CD4-positive, alpha-beta memory T cell (primary cell): Measurements from ENCODE around the gene POLR2J. TPM values are rescaled to one million over a fixed set of nuclear protein-coding genes. Genes with fewer than 3 reads are reported as not detected.
"Not testable (repeated sequence)": the region's sequence is repeated elsewhere in the genome, so short reads cannot be mapped to it uniquely, and the experiment has no call there.

Experiments used
- CTCF ChIA-PET: fragments of 350-600 bp; sonication (Branson Sonifier 250); formaldehyde crosslinking; loops from one replicate; lab custom pipeline; 2021; ENCODE audit warnings: inconsistent platforms; ENCODE audit not compliant: partially characterized antibody; lab: Charles Lee
- POLR2A ChIA-PET: fragments of 350-600 bp; sonication (Branson Sonifier 250); formaldehyde crosslinking; loops from one replicate; lab custom pipeline; 2021; ENCODE audit not compliant: partially characterized antibody; lab: Charles Lee
- DNase-seq, 5 donors: peaks; one replicate each; pipeline versions ENCODE4 v3.0.0 to v3.0.0-alpha.2; 2020 to 2022; ENCODE audit warnings: mixed read lengths in 1 of 5
- H3K27ac ChIP-seq: one replicate; pipeline ENCODE4 v1.7.0; 2013; ENCODE audit warnings: low read depth, low read length
- H3K27me3 ChIP-seq: 2 replicates; pipeline ENCODE4 v1.7.0; 2013; ENCODE audit warnings: mild to moderate bottlenecking, low read length, moderate library complexity; ENCODE audit not compliant: insufficient read depth
- H3K36me3 ChIP-seq: 2 replicates; pipeline ENCODE4 v1.7.0; 2013; ENCODE audit warnings: mild to moderate bottlenecking, low read length, moderate library complexity; ENCODE audit not compliant: insufficient read depth
- H3K4me1 ChIP-seq: 2 replicates; pipeline ENCODE4 v1.7.0; 2013; ENCODE audit warnings: mild to moderate bottlenecking, low read length, moderate library complexity; ENCODE audit not compliant: insufficient read depth
- H3K4me3 ChIP-seq, 2 donors: one replicate each; pipeline ENCODE4 v1.7.0; 2013; ENCODE audit warnings: low read length in 2 of 2, mild to moderate bottlenecking in 1 of 2
- H3K9me3 ChIP-seq, 2 donors: one replicate each; pipeline ENCODE4 v1.7.0; 2013; ENCODE audit warnings: low read length in 2 of 2, control low read depth in 1 of 2; ENCODE audit not compliant: control insufficient read depth in 1 of 2
- H3K27ac Mint-ChIP-seq, 7 donors: one replicate each; pipeline ENCODE4 v1.8.0; 2020 to 2021; ENCODE audit warnings: mixed read lengths in 7 of 7, mild to moderate bottlenecking in 6 of 7, inconsistent platforms in 3 of 7, moderate library complexity in 3 of 7
- H3K27me3 Mint-ChIP-seq, 2 donors: one replicate each; pipeline ENCODE4 v1.8.0; 2020 to 2021; ENCODE audit warnings: mixed read lengths in 2 of 2
- H3K36me3 Mint-ChIP-seq, 2 donors: one replicate each; pipeline ENCODE4 v1.8.0; 2020 to 2021; ENCODE audit warnings: mixed read lengths in 2 of 2, inconsistent platforms in 1 of 2, mild to moderate bottlenecking in 1 of 2
- H3K4me1 Mint-ChIP-seq, 4 donors: one replicate each; pipeline ENCODE4 v1.8.0; 2020 to 2021; ENCODE audit warnings: mixed read lengths in 4 of 4, mild to moderate bottlenecking in 1 of 4
- H3K4me3 Mint-ChIP-seq, 8 donors: one replicate each; pipeline ENCODE4 v1.8.0; 2020 to 2021; ENCODE audit warnings: mixed read lengths in 8 of 8, mild to moderate bottlenecking in 7 of 8, moderate library complexity in 6 of 8, inconsistent platforms in 3 of 8
- H3K9me3 Mint-ChIP-seq, 8 donors: one replicate each; pipeline ENCODE4 v1.8.0; 2020 to 2021; ENCODE audit warnings: mixed read lengths in 8 of 8, mild to moderate bottlenecking in 5 of 8, inconsistent platforms in 3 of 8, moderate library complexity in 1 of 8
- intact Hi-C: fragments of 100-400 bp; cut with micrococcal nuclease; formaldehyde crosslinking; loops from one replicate; pipeline ENCODE4 v1.15.1; 2023
- polyA plus RNA-seq, 2 donors: library from polyadenylated mRNA; unstranded; fragments of 300-500 nt; fragmentation: Illumina TruSeq; gene quantifications; one replicate each; pipeline ENCODE4 v1.2.3, GENCODE V29; 2021
- total RNA-seq, 2 experiments: library from RNA; stranded (reverse); gene quantifications; one replicate each; pipeline ENCODE4 v1.2.3, GENCODE V29; 2021

POLR2J gene
- total and polyA plus RNA-seq, 4 experiments from 2014 or later: 35.8 to 126 (median 80.3) TPM

- H3K27ac Mint-ChIP-seq: peak overlapping the region in 3 of 7 donors; percentile 65 to 85 (median 73)
- H3K9me3 Mint-ChIP-seq: no peaks in the 10 kb centered on the region
- peaks cover 6 to 35% (median 15%) of the 10 kb centered on the region in 4 donors for H3K4me1 Mint-ChIP-seq
- Histone ChIP-seq H3K27ac (no peak overlapping the region), H3K9me3 (no peaks in the 10 kb centered on the region), H3K36me3 (peaks cover 16% of the 10 kb centered on the region), H3K27me3 (no peaks in the 10 kb centered on the region), H3K4me1 (peaks cover 19% of the 10 kb centered on the region), H3K4me3 (no peak overlapping the region)
- no peak overlapping the region for H3K4me3 Mint-ChIP-seq
- intact Hi-C loops: loop anchor here (5.0 kb wide), 1 partner anchor 173 kb away; the partner anchor contains the start of gene SH2B2
- no peaks in the 10 kb centered on the region for H3K27me3 Mint-ChIP-seq
- no peak for DNase-seq
- POLR2A ChIA-PET: interaction anchor here (1.3 to 1.7 kb wide), 2 partner anchors 28 to 45 kb away, joined by 3 to 4 read pairs; no protein-coding TSS in a partner anchor
- CTCF ChIA-PET: interaction anchor here (1.5 kb wide), 2 partner anchors 10 to 55 kb away, joined by 4 read pairs; no protein-coding TSS in a partner anchor
- peaks cover 3 to 17% of the 10 kb centered on the region in 2 donors for H3K36me3 Mint-ChIP-seq
Measured at GRCh38 chr7:102460467-102460866, 18.3 kb downstream of the POLR2J start.

DNA sequence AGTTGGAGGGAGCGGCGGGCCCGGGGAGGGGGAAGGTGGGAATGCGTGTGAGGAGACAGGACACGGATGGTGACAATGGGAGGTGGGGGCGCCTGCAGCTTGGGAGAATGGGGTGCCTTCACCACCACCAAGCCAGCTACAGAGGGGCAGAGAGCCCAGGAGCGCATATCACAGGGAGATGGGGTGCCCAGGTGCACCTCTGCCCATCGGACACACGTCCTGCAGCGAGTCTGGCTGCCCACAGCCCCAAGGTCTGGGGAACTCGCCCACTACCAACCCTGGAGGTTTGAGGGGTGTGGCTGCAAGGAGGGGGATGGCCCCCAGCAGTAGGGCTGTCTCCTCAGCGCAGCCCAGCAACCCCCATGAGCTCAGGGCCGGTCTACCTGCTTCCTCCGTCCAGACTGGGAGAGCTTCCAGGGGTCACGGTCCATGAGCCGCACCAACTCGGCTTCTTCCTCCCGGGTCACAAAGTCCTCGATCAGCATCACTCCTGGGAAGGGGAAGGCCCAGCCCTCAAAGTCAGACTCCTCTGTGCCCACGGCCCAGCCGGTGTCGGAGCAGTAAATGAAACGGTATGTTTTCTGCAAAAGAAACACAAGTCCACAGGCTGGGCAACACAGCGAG, 19.4 kb downstream of the POLR2J start:
- Mint-ChIP-seq H3K36me3 (peaks cover 3 to 19% of the 10 kb centered on the region in 2 donors), H3K4me3 (no peak overlapping the region), H3K27me3 (no peaks in the 10 kb centered on the region), H3K9me3 (no peaks in the 10 kb centered on the region), H3K27ac (no peak overlapping the region), H3K4me1 (peaks cover 6 to 29% (median 12%) of the 10 kb centered on the region in 4 donors)
- Histone ChIP-seq H3K9me3 (no peaks in the 10 kb centered on the region), H3K4me3 (no peak overlapping the region), H3K4me1 (peaks cover 17% of the 10 kb centered on the region), H3K27me3 (no peaks in the 10 kb centered on the region), H3K27ac (no peak overlapping the region), H3K36me3 (peaks cover 16% of the 10 kb centered on the region)
- no peak for DNase-seq
- ChIA-PET CTCF (interaction anchor here (1.0 to 1.5 kb wide), 3 partner anchors 9 to 54 kb away, joined by 3 to 4 read pairs (median 4); no protein-coding TSS in a partner anchor), POLR2A (interaction anchor here (1.3 to 1.7 kb wide), 2 partner anchors 27 to 44 kb away, joined by 3 to 4 read pairs; no protein-coding TSS in a partner anchor)
- intact Hi-C loops: no loop called here

DNA sequence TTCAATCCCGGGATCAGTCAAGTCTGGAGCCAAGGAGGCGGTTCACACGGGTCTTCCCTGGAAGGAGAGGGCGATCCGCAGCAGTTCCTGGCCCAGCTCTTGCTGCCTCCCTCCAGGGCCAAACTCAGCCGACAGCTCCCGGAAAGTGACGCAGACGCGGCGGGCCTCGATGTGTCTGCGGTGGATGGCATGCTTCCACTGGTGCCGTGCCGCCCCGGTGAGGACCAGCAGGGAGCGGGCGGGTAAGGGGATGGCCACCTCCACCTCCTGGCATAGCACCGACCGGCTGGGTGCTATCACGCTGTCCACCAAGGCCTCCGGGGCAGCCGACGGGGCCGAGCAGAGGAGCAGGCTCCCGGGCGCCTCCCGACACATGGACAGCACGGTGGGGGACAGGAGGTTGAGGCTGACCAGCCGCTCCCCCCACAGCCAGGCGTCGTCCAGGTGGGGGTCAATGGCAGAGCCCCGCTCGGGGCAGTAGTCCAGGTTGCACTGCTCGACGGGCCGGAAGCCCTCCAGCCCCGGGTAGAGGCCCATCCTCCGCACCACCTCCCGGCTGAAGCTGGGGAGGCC, 21.3 kb downstream of the POLR2J start:
- H3K27me3 ChIP-seq: no peaks in the 10 kb centered on the region
- H3K4me3 Mint-ChIP-seq: no peak overlapping the region
- H3K27ac ChIP-seq: no peak overlapping the region
- CTCF ChIA-PET: interaction anchor here (1.5 to 3.4 kb wide), 2 partner anchors 26 to 52 kb away, joined by 3 to 17 read pairs; no protein-coding TSS in a partner anchor
- no peaks in the 10 kb centered on the region for H3K9me3 ChIP-seq
- no peaks in the 10 kb centered on the region for H3K9me3 Mint-ChIP-seq
- H3K4me1 Mint-ChIP-seq: peaks cover 1 to 15% (median 2%) of the 10 kb centered on the region in 4 donors
- H3K36me3 Mint-ChIP-seq: peaks cover 3 to 16% of the 10 kb centered on the region in 2 donors
- no peaks in the 10 kb centered on the region for H3K27me3 Mint-ChIP-seq
- no peak overlapping the region for H3K4me3 ChIP-seq
- no peaks in the 10 kb centered on the region for H3K4me1 ChIP-seq
- H3K27ac Mint-ChIP-seq: no peak overlapping the region
- POLR2A ChIA-PET: no interaction called here
- peaks cover 16% of the 10 kb centered on the region for H3K36me3 ChIP-seq
- intact Hi-C loops: no loop called here
- DNase-seq: no peak

DNA sequence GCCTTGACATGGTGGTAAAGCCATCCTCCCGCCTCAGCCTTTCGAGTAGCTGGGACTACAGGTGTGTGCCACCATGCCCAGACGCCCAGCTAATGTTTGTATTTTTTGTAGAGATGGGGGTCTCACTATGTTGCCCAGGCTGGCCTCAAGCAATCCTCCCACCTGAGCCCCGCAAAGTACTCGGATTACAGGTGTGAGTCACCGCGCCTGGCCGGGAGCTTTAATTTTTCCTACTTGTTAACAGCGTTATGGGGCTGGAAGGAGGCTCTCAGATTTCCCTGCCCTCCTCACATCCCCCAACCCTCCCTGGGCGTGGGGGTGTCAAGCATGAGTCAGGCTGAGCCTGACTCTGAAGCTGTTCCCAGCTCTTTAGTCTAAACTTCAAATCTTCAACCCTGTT, 22.4 kb downstream of the POLR2J start:
- POLR2A ChIA-PET: interaction anchor here (0.9 to 1.4 kb wide), 4 partner anchors 8 to 51 kb away, joined by 3 to 5 read pairs (median 4); partner anchors contain the start of gene ALKBH4
- intact Hi-C loops: no loop called here
- peaks cover 0 to 6% (median 2%) of the 10 kb centered on the region in 4 donors for H3K4me1 Mint-ChIP-seq

DNA sequence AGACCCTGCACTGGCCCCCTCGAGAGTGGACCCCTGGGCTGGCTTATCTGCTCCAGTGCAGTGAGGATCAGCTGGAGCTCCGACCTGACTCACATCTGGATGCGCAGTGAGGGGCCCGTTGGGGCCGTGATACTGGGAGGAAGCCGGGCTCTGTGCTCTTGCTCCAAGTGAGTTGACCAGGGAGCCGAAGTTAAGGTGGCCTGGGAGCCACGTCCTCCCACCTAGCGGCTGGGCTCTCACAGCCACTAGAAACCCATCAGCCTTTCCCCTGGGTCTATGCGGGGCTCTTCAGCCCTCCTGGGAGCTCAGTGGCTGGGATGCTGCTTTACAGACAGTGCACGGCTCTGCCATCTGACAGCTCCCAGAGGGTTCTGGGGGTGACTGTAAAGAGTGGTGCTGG, 23.1 kb downstream of the POLR2J start:
- Mint-ChIP-seq H3K4me3 (no peak overlapping the region), H3K27ac (no peak overlapping the region), H3K27me3 (no peaks in the 10 kb centered on the region), H3K9me3 (no peaks in the 10 kb centered on the region), H3K4me1 (peaks cover 0 to 2% (median under 1%) of the 10 kb centered on the region in 4 donors), H3K36me3 (peaks cover 1 to 13% of the 10 kb centered on the region in 2 donors)
- no peak for DNase-seq
- Histone ChIP-seq H3K36me3 (peaks cover 16% of the 10 kb centered on the region), H3K9me3 (no peaks in the 10 kb centered on the region), H3K4me1 (no peaks in the 10 kb centered on the region), H3K27ac (no peak overlapping the region), H3K4me3 (no peak overlapping the region), H3K27me3 (no peaks in the 10 kb centered on the region)
- intact Hi-C loops: no loop called here
- POLR2A ChIA-PET: interaction anchor here (0.9 to 1.4 kb wide), 4 partner anchors 9 to 50 kb away, joined by 3 to 5 read pairs (median 4); partner anchors contain the start of gene ALKBH4
- CTCF ChIA-PET: interaction anchor here (1.4 to 3.4 kb wide), 3 partner anchors 12 to 50 kb away, joined by 5 to 17 read pairs (median 7); no protein-coding TSS in a partner anchor

More for the DNA sequence above, 22.4 kb downstream of the POLR2J start:
- Mint-ChIP-seq H3K4me3 (no peak overlapping the region), H3K27me3 (no peaks in the 10 kb centered on the region), H3K9me3 (no peaks in the 10 kb centered on the region), H3K36me3 (peaks cover 3 to 16% of the 10 kb centered on the region in 2 donors), H3K27ac (no peak overlapping the region)
- Histone ChIP-seq H3K27me3 (no peaks in the 10 kb centered on the region), H3K27ac (no peak overlapping the region), H3K36me3 (peaks cover 16% of the 10 kb centered on the region), H3K4me1 (no peaks in the 10 kb centered on the region), H3K4me3 (no peak overlapping the region), H3K9me3 (no peaks in the 10 kb centered on the region)
- DNase-seq: no peak
- CTCF ChIA-PET: interaction anchor here (1.4 to 3.4 kb wide), 4 partner anchors 11 to 51 kb away, joined by 3 to 17 read pairs (median 6); no protein-coding TSS in a partner anchor

- peaks cover 0 to 11% of the 10 kb centered on the region in 2 donors for H3K36me3 Mint-ChIP-seq
- POLR2A ChIA-PET: interaction anchor here (1.2 to 1.4 kb wide), 2 partner anchors 32 to 39 kb away, joined by 3 read pairs; no protein-coding TSS in a partner anchor
- intact Hi-C loops, H3K27ac ChIP-seq, DNase-seq, H3K9me3 Mint-ChIP-seq, H3K4me3 Mint-ChIP-seq, H3K27me3 ChIP-seq, H3K4me1 ChIP-seq, H3K4me1 Mint-ChIP-seq, H3K27me3 Mint-ChIP-seq, H3K9me3 ChIP-seq, H3K4me3 ChIP-seq: not testable (repeated sequence)
- CTCF ChIA-PET: interaction anchor here (1.8 kb wide), 1 partner anchor 43 kb away, joined by 7 read pairs; no protein-coding TSS in a partner anchor
- peaks cover 16% of the 10 kb centered on the region for H3K36me3 ChIP-seq
- peak overlapping the region in 1 of 7 donors; percentile 72 for H3K27ac Mint-ChIP-seq
Measured at GRCh38 chr7:102454932-102455331, 23.8 kb downstream of the POLR2J start.

GRCh38 chr7:102454468-102454867, 24.3 kb downstream of the POLR2J start:
- no peaks in the 10 kb centered on the region for H3K27me3 ChIP-seq
- Mint-ChIP-seq H3K9me3 (no peaks in the 10 kb centered on the region), H3K36me3 (peaks cover 0 to 11% of the 10 kb centered on the region in 2 donors), H3K4me1 (peaks cover 0 to 4% (median 2%) of the 10 kb centered on the region in 4 donors), H3K27me3 (no peaks in the 10 kb centered on the region), H3K27ac (peak overlapping the region in 1 of 7 donors; percentile 36), H3K4me3 (no peak overlapping the region)
- H3K4me3 ChIP-seq: no peak overlapping the region
- POLR2A ChIA-PET: interaction anchor here (1.0 to 1.4 kb wide), 2 partner anchors 38 to 59 kb away, joined by 3 to 4 read pairs; partner anchors contain the start of gene PRKRIP1
- peaks cover 16% of the 10 kb centered on the region for H3K36me3 ChIP-seq
- intact Hi-C loops: no loop called here
- no peaks in the 10 kb centered on the region for H3K9me3 ChIP-seq
- H3K4me1 ChIP-seq: no peaks in the 10 kb centered on the region
- DNase-seq: no peak
- CTCF ChIA-PET: no interaction called here
- H3K27ac ChIP-seq: no peak overlapping the region
